NB4 (cell line): ENCODE results near the gene SULT6B1.

ENCODE experiments used
- POLR2A ChIP-seq: IDR thresholded peaks from 2 replicates; pipeline ENCODE4 v1.6.1; 2011; ENCODE audit warnings: mild to moderate bottlenecking; ENCODE audit not compliant: insufficient read length; ENCODE audit errors: extremely low read depth
- TF ChIP-seq, protein P1 (sequence below): IDR thresholded peaks from one replicate; pipeline ENCODE4 v1.5.1; 2012; ENCODE audit warnings: low read depth, low read length

DNA sequence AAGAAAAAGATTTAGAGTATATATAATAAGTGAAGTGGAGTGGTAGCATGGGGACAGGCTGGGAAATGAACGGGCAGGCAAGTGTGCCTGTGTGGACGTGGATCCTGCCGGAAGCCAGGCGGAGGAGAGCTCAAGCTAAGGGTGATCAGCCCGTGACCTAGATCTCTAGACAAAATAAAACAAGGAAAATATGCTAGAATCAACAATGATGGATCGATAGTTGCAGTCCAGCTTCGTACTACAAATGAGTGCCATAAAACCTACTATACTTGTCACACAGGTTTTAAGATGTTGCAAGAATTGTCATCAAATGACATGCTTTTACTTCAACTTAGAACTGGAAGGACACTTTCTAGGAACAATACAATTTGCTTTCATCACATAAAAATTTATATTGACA is 40.1 kb downstream of the SULT6B1 start:
- no peak for TF ChIP-seq POLR2A
- TF ChIP-seq, protein P1, sequence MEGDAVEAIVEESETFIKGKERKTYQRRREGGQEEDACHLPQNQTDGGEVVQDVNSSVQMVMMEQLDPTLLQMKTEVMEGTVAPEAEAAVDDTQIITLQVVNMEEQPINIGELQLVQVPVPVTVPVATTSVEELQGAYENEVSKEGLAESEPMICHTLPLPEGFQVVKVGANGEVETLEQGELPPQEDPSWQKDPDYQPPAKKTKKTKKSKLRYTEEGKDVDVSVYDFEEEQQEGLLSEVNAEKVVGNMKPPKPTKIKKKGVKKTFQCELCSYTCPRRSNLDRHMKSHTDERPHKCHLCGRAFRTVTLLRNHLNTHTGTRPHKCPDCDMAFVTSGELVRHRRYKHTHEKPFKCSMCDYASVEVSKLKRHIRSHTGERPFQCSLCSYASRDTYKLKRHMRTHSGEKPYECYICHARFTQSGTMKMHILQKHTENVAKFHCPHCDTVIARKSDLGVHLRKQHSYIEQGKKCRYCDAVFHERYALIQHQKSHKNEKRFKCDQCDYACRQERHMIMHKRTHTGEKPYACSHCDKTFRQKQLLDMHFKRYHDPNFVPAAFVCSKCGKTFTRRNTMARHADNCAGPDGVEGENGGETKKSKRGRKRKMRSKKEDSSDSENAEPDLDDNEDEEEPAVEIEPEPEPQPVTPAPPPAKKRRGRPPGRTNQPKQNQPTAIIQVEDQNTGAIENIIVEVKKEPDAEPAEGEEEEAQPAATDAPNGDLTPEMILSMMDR = no peak
